ENCODE data around the gene IL37.

IL37 gene

DNA sequence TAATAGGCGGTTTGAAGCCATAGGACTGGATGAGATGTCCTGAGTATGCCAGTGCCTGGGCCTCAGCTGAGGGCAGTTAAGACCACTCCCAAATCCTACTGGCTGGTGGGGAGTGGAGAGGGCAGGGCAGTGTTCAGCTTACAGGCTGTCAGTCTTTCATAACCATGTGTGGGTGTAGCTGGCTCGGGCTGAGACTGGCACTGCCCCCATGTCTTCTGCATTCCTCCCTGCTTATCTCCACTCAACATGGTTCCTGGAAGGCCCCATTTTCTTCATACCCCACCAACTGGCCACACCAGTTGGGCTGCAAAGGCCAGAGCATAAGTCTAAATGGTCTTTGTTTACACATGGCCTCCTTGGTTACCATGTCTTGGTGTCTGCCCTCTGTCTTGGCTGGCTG is 17.2 kb upstream of the IL37 start:
- TF ChIP-seq, protein P1, sequence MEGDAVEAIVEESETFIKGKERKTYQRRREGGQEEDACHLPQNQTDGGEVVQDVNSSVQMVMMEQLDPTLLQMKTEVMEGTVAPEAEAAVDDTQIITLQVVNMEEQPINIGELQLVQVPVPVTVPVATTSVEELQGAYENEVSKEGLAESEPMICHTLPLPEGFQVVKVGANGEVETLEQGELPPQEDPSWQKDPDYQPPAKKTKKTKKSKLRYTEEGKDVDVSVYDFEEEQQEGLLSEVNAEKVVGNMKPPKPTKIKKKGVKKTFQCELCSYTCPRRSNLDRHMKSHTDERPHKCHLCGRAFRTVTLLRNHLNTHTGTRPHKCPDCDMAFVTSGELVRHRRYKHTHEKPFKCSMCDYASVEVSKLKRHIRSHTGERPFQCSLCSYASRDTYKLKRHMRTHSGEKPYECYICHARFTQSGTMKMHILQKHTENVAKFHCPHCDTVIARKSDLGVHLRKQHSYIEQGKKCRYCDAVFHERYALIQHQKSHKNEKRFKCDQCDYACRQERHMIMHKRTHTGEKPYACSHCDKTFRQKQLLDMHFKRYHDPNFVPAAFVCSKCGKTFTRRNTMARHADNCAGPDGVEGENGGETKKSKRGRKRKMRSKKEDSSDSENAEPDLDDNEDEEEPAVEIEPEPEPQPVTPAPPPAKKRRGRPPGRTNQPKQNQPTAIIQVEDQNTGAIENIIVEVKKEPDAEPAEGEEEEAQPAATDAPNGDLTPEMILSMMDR (IDR thresholded peaks at IDR 0.05): no peak

DNA sequence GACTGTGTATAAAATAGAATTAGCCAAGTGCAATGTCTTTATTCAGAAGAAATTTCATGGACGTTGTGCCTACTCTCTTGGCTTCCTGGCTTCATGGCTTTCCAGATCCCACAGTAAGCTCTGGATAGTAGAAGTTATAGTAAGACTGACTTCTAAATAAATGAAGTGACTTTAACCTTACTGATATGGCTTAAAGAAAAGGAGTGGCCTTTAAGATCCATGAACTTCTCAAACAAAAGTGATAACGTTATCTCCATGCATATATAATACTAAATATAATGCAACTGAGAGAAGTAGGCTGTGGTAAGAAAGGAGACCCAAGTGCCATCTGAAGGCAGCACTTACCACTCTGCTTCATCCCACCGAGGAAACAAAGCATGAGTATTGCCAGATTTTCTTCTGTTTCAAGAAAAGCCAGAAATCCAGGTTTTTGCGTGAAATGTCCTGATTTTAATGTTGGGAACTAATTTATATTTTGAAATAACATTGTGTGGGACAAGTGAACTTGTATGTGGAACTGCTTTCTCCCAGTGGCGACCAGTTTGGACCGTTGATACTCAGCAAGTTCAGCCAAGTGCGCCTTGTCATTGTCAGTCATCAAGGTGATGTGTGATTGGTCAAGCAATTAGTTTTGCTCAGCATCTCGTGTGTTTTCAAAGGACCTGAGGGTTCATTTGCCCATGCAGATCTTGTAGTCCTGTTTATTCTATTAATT is 13.9 kb upstream of the IL37 start:
- TF ChIP-seq, protein P1 (IDR thresholded peaks at IDR 0.05): no peak

DNA sequence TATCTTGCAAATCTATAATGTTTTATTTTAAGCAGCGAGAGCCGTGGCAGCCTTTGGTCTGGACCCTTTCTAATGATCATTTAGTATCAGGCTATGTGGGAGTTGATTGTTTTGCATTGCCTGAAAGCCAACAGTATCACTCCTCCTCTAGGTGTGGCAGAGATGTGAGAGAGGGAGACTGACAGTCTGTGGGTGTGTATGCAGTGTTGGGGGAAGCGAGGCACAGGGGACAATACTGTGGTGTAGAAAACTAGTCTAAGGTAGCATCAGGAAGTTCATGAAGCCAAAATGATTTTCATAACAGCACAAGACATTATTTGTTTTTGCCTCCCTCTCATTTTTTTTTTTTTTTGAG is 13.4 kb upstream of the IL37 start:
- TF ChIP-seq, protein P1 (IDR thresholded peaks at IDR 0.05): no peak

DNA sequence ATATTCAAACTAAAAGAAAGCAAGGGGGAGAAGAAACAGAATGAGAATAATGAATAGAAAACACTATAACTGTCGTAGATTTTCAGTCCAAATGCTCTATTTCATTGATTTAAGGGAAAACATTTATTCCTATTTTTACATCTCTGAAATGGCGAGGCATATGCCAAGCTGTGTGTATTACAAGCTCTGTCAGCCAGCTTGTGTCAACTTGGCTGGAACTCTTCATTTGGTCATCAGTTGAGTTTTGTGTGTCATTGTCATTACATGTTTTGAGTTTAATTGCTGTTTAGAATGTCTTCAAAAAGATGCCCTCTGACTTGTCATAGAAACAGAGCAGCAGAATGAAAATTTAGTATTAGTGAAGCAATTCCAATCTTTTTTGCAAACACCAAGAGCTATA is 8.1 kb upstream of the IL37 start:
- TF ChIP-seq, protein P1 (IDR thresholded peaks at IDR 0.05): no peak

DNA sequence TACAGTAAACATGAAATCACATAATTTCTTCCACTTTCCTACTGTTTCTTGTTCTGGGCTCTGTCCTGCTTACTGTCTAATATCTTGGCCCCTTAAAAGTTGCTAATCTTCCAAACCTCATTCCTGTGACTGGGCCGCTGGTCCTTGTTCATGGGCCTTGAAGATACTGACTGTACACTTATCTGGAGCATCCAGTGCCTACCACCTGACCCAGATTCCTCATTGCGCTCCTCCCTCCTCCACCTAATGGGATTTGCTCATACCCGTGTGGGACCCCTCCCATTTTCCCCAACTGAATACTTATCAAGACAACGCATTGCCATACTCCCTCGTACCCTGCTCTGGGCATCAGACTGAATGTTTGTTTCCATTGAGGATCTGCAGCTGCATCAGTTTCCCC is 6.1 kb upstream of the IL37 start:
- TF ChIP-seq, protein P1 (IDR thresholded peaks at IDR 0.05): no peak

DNA sequence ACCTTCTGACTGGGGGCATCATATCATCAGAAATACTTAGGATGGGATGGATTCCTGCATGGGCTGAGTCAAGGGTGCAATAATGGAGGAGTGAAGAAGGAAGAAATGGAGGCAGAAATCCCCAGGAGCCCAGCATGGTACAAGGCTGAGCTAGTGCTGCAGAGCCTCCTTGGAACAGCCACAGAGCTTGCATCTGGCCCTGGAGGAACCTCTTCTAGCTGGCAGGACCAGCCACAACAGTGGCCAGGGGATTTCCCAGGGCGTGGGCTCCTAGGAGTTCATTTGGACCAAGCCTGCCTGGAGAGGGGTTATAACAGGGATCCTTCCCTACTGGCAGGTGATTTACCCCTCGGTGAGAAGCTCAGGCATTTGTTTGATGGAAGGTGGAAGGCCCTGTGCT is 4.7 kb upstream of the IL37 start:
- TF ChIP-seq, protein P1 (IDR thresholded peaks at IDR 0.05): no peak

DNA sequence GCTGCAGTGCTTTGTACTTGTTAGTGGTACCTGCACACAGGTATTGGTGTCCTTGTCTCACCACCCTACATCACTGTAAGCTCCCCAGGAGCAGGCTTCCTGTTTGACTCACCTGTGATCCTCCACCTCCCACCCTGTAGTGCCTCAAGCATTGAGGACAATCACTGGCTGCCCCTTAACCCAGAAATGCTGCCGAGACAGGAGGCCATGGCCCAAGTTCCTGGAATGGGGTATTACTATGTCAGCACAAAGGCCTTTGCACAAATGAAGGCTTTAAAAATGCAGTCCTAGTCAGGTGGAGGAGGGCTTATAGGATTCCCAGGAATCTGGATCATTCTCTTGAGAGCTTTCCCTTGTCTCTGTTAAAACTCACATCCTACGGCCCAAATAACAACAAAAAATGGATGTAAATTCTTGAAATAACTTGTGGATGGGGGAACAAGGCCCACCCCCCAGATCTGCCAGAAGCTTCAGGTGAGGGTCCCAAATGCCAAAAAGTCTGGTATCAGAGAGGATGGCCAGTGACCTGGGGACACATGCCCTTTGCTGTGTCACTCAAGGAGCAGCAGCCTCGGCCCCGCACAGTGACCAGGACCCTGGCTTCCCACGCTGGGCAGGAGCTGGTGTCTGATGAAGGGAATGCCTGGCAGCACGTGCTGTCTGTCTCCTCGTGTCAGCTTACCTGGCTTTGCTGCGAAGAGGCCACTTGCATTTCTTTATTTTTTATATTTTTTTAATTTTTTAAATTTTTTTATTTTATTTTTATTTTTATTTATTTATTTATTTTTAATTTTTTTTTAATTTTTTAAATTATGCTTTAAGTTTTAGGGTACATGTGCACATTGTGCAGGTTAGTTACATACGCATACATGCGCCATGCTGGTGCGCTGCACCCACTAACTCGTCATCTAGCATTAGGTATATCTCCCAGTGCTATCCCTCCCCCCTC is 3.7 kb upstream of the IL37 start:
- TF ChIP-seq, protein P1 (IDR thresholded peaks at IDR 0.05): no peak

All from LNCAP (cell line).